ENCODE data around the gene ACY1.

- TF ChIP-seq, protein P1, sequence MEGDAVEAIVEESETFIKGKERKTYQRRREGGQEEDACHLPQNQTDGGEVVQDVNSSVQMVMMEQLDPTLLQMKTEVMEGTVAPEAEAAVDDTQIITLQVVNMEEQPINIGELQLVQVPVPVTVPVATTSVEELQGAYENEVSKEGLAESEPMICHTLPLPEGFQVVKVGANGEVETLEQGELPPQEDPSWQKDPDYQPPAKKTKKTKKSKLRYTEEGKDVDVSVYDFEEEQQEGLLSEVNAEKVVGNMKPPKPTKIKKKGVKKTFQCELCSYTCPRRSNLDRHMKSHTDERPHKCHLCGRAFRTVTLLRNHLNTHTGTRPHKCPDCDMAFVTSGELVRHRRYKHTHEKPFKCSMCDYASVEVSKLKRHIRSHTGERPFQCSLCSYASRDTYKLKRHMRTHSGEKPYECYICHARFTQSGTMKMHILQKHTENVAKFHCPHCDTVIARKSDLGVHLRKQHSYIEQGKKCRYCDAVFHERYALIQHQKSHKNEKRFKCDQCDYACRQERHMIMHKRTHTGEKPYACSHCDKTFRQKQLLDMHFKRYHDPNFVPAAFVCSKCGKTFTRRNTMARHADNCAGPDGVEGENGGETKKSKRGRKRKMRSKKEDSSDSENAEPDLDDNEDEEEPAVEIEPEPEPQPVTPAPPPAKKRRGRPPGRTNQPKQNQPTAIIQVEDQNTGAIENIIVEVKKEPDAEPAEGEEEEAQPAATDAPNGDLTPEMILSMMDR (IDR thresholded peaks at IDR 0.05; ENCODE audit: borderline replicate concordance, extremely low read depth, low read length, poor library complexity, severe bottlenecking): no peak
- no peak for TF ChIP-seq EZH2 (IDR thresholded peaks at IDR 0.05; ENCODE audit: borderline replicate concordance, low read depth, low read length, severe bottlenecking)
Observed at GRCh38 chr3:51994530-51994929, 11.2 kb downstream of the ACY1 start.

Data from DND-41 (cell line).